HG03565 (cell line): Measurements from ENCODE around the gene EIF3J.
A peak's percentile ranks its signal among the peaks of the same experiment; 100 is the strongest.
"Not testable (repeated sequence)": the region's sequence is repeated elsewhere in the genome, so short reads cannot be mapped to it uniquely, and the experiment has no call there.

Experiments used
- ATAC-seq: cut with Tn5 transposase; IDR thresholded peaks from one replicate; pipeline ENCODE4 v1.9.1; 2021; ENCODE audit warnings: mild to moderate bottlenecking, moderate library complexity; ENCODE audit not compliant: unreplicated experiment

Gene EIF3J

GRCh38 chr15:44536962-44537734, at the start of gene EIF3J:
Gene EIF3J (plus strand): TSS chr15:44537147. CDS start chr15:44537195, 48 bp downstream.
- ATAC-seq = peak; percentile 78

GRCh38 chr15:44489464-44489863, 47.5 kb upstream of the EIF3J start:
- no peak for ATAC-seq

- ATAC-seq = no peak
Observed at GRCh38 chr15:44490622-44491021, 46.3 kb upstream of the EIF3J start.

- ATAC-seq = no peak
Observed at GRCh38 chr15:44492040-44492439, 44.9 kb upstream of the EIF3J start.

- ATAC-seq = no peak
Observed at GRCh38 chr15:44492672-44493071, 44.3 kb upstream of the EIF3J start.

GRCh38 chr15:44495562-44495961, 41.4 kb upstream of the EIF3J start:
- no peak for ATAC-seq

- ATAC-seq = no peak
Observed at GRCh38 chr15:44500555-44500954, 36.4 kb upstream of the EIF3J start.

- no peak for ATAC-seq
Observed at GRCh38 chr15:44501768-44502366, 35.1 kb upstream of the EIF3J start.

- ATAC-seq = no peak
Observed at GRCh38 chr15:44516436-44516835, 20.5 kb upstream of the EIF3J start.

GRCh38 chr15:44519537-44519936, 17.4 kb upstream of the EIF3J start:
- ATAC-seq = no peak

- no peak for ATAC-seq
Observed at GRCh38 chr15:44525018-44525417, 11.9 kb upstream of the EIF3J start.

GRCh38 chr15:44527241-44527640, 9.7 kb upstream of the EIF3J start:
- ATAC-seq = no peak

- ATAC-seq = no peak
Observed at GRCh38 chr15:44529864-44530604, 6.9 kb upstream of the EIF3J start.

GRCh38 chr15:44530653-44531052, 6.3 kb upstream of the EIF3J start:
- ATAC-seq = no peak

- ATAC-seq = not testable (repeated sequence)
Observed at GRCh38 chr15:44532275-44532674, 4.7 kb upstream of the EIF3J start.

GRCh38 chr15:44532689-44533088, 4.3 kb upstream of the EIF3J start:
- ATAC-seq = no peak

- ATAC-seq = no peak
Observed at GRCh38 chr15:44535092-44535491, 1.9 kb upstream of the EIF3J start.

- ATAC-seq = no peak
Observed at GRCh38 chr15:44535523-44536301, 1.2 kb upstream of the EIF3J start.

GRCh38 chr15:44536302-44536961, 515 bp upstream of the EIF3J start:
- ATAC-seq = peak; percentile 47

- no peak for ATAC-seq
Observed at GRCh38 chr15:44537735-44538240, 841 bp downstream of the EIF3J start.
